Right atrium auricular region (tissue), 2 donors: ENCODE results near the gene TAOK1. TPM values are rescaled to one million over a fixed set of nuclear protein-coding genes. Genes with fewer than 3 reads are reported as not detected.

Source experiments
- DNase-seq: peaks from one replicate; pipeline ENCODE4 v3.0.0-alpha.2; 2019; ENCODE audit warnings: low spot score
- H3K27ac ChIP-seq, 2 donors: fragments of 200-600 bp; sonication (generic); 1 replicate in 1 of 2; 2 replicates in 1 of 2; pipeline ENCODE4 v1.5.1; 2016 to 2019
- H3K27me3 ChIP-seq, 2 donors: fragments of 200-600 bp; sonication (generic); one replicate each; pipeline versions ENCODE4 v1.5.1 to v1.6.0; 2017 to 2019
- H3K36me3 ChIP-seq: fragments of 200-600 bp; sonication (generic); one replicate; pipeline ENCODE4 v1.5.1; 2016
- H3K4me1 ChIP-seq, 2 donors: fragments of 200-600 bp; sonication (generic); one replicate each; pipeline versions ENCODE4 v1.5.1 to v1.6.0; 2017 to 2019
- H3K4me3 ChIP-seq, 2 donors: fragments of 200-600 bp; sonication (generic); 1 replicate in 1 of 2; 2 replicates in 1 of 2; pipeline ENCODE4 v1.5.1; 2017 to 2019; ENCODE audit warnings: mild to moderate bottlenecking in 1 of 2, moderate library complexity in 1 of 2
- H3K9me3 ChIP-seq, 2 donors: fragments of 200-600 bp; sonication (generic); one replicate each; pipeline ENCODE4 v1.5.1; 2019
- total RNA-seq, 2 donors: library from RNA; depleted of rRNA; stranded (reverse); fragments of >200 nt; gene quantifications; one replicate each; pipeline ENCODE4 v1.1.0, GENCODE V29; 2016
- TF ChIP-seq, protein P1 (sequence below), 2 donors: fragments of 200-600 bp; sonication (generic); IDR thresholded peaks; one replicate each; pipeline ENCODE4 v1.5.1; 2019; ENCODE audit warnings: antibody characterized with exemption in 2 of 2

TAOK1 gene
- total RNA-seq, 2 donors from 2014 or later = 42.9 to 45.1 TPM

GRCh38 chr17:29584452-29585079 is 194.4 kb downstream of the TAOK1 start:
- Histone ChIP-seq H3K4me3 (peak overlapping the region in 1 of 2 donors; percentile 33), H3K27ac (peak overlapping the region; percentile 80 to 85), H3K36me3 (peaks cover 37% of the 10 kb centered on the region), H3K4me1 (peaks cover 0 to 69% of the 10 kb centered on the region in 2 donors), H3K27me3 (no peaks in the 10 kb centered on the region), H3K9me3 (no peaks in the 10 kb centered on the region)
- TF ChIP-seq, protein P1, sequence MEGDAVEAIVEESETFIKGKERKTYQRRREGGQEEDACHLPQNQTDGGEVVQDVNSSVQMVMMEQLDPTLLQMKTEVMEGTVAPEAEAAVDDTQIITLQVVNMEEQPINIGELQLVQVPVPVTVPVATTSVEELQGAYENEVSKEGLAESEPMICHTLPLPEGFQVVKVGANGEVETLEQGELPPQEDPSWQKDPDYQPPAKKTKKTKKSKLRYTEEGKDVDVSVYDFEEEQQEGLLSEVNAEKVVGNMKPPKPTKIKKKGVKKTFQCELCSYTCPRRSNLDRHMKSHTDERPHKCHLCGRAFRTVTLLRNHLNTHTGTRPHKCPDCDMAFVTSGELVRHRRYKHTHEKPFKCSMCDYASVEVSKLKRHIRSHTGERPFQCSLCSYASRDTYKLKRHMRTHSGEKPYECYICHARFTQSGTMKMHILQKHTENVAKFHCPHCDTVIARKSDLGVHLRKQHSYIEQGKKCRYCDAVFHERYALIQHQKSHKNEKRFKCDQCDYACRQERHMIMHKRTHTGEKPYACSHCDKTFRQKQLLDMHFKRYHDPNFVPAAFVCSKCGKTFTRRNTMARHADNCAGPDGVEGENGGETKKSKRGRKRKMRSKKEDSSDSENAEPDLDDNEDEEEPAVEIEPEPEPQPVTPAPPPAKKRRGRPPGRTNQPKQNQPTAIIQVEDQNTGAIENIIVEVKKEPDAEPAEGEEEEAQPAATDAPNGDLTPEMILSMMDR (IDR thresholded peaks at IDR 0.05) = no peak
- DNase-seq = no peak

DNA sequence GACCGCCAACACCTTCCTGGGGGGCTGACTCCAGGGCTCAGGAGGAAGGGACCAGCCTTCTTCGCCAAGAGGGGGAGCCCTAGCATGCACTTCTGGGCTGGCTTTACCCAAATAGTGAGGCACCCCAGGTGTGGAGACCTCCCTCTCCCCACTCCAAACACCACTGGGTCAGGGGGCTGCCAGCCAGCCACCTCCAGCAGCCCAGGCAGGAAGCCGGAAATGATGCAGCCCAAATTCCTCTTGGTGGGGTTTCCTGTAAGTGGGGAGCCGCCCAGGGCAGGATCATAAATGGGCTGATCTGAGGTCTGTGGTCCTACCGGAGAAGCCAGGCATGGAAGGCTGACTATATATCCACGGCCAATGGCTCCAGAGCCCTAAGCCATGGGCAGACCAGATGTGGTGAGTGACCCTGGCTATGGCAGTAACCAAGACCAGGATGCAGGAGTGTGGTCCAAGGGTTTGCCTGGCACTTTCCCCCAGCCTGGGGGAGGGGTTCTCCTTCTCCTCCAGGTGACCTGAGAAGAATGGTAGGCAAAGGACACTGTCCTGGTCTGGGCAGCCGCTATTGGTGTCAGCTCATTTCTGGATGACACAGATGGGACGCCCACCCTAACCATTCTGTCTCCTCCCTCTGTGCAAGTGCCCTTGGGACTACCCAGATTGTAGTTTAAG is 195.1 kb downstream of the TAOK1 start:
- Histone ChIP-seq H3K36me3 (peaks cover 31% of the 10 kb centered on the region), H3K27ac (peak overlapping the region; percentile 80 to 85), H3K4me1 (peaks cover 0 to 70% of the 10 kb centered on the region in 2 donors), H3K27me3 (no peaks in the 10 kb centered on the region), H3K9me3 (no peaks in the 10 kb centered on the region), H3K4me3 (peak overlapping the region; percentile 28 to 33)
- TF ChIP-seq, protein P1 (IDR thresholded peaks at IDR 0.05) = peak in 1 of 2 donors; percentile 11
- no peak for DNase-seq

DNA sequence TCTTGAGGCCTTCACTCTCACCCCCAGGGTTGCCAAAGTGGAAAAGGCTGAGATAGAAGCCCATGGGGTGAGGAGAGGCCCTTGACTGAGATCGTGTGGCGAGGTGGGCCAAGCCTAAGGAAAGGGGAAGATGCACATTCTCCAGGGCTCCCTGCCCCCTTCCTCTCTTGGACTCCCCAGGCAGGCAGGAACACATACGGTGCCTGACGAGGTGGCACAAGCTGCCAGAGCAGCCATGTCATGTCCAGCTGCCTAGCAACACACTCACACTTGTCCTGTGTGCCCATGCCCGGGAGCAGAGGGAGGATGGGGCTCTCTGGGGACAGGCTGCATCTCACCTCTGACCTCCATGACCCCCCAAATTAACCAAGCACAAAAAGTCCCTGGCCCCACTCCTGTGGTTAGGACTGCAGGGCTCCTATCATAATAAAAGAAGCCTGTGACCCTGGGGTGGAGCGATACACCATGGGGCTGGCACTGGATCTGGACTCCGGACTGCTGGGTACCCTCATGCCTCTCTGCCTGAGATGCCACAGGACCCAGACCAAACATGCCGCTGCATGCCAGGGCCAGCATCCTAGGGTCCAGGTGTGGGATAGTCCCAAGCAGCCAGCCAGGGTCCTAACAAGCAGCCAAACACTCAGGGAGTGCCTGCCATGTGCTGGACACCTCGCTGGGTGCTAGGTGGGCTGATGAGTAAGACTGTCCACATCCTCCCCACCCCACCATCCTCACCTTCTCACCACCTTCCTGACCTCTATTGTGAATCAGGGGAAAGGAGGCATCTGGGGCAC is 196.7 kb downstream of the TAOK1 start:
- Histone ChIP-seq H3K4me1 (peaks cover 0 to 83% of the 10 kb centered on the region in 2 donors), H3K36me3 (peaks cover 16% of the 10 kb centered on the region), H3K4me3 (peak overlapping the region in 1 of 2 donors; percentile 89), H3K27me3 (no peaks in the 10 kb centered on the region), H3K27ac (peak overlapping the region; percentile 80 to 85), H3K9me3 (no peaks in the 10 kb centered on the region)
- TF ChIP-seq, protein P1 (IDR thresholded peaks at IDR 0.05) = no peak
- no peak for DNase-seq

DNA sequence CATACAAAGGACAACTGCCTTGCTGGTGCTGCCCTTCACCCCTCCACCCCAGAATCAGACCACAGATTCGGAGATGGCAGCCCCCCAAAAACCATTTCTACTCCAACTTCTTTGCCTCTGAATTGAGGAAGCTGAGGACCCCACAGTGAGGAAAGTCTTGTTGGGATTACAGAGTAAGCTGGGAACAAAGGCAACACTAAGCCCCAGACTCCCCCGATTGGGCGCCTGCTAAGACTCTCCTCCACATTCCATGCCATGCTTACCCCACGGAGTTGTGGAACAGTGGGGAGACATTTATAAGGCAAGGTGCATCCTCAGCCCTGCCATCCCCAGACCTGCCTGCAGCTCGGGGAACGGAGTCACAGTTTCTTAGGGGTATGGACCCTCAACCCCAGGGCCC is 197.4 kb downstream of the TAOK1 start:
- H3K4me3 ChIP-seq = peak overlapping the region; percentile 85 to 89
- peaks cover 0 to 90% of the 10 kb centered on the region in 2 donors for H3K4me1 ChIP-seq
- H3K9me3 ChIP-seq = no peaks in the 10 kb centered on the region
- no peaks in the 10 kb centered on the region for H3K27me3 ChIP-seq
- no peak for DNase-seq
- TF ChIP-seq, protein P1 (IDR thresholded peaks at IDR 0.05) = no peak
- H3K36me3 ChIP-seq = peaks cover 8% of the 10 kb centered on the region
- H3K27ac ChIP-seq = peak overlapping the region; percentile 80 to 85

DNA sequence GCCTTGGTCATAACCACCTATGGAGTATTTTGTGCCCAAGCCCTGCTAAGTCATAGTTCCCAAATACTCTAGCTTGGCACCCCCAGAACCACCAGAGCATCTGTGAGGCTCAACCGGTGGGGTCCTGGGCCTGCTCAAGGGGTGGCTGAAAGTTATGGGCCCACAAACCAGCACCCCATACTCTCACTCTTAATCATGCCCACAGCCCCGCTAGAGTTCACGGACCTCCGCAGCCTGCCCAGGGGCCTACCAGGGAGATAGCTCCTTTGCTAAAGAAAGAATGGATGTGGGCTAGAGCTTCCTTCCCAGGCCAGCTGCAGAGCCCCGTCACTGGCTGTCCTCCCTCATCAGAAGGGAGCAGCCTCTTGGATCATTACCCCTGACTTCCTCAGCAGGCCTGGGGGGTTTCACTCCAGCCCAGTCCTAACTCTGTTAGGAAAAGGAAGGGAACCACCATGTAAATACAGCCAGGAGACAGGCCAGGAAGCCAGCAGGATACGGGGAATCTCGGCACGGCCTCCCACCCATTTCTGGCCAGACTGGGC is 197.9 kb downstream of the TAOK1 start:
- Histone ChIP-seq H3K9me3 (no peaks in the 10 kb centered on the region), H3K4me1 (peaks cover 0 to 91% of the 10 kb centered on the region in 2 donors), H3K36me3 (peaks cover 3% of the 10 kb centered on the region), H3K27me3 (no peaks in the 10 kb centered on the region), H3K4me3 (peak overlapping the region; percentile 85 to 89), H3K27ac (peak overlapping the region; percentile 80 to 85)
- no peak for DNase-seq
- TF ChIP-seq, protein P1 (IDR thresholded peaks at IDR 0.05) = no peak
